ENCODE data around the gene USP6.

DNA sequence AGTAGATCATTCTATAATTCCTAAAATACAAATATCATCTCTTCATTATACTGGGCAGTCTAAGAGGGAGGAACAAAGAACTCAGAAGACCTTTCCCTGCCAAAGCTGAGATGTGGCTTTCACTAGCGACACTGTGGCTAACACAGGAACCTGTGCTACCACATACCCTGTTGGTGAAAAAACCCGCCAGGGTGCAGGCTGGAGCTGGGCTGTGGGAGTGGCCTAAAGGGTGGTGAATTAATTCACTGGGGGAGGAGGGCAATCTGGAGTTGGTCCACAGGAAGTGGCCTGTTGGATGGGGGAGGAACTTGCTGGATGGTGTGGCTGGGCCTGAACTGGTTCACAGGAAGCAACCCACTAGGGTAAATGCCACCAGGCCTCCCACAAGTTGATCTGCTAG is 68.5 kb downstream of the USP6 start:
- TF ChIP-seq CTCF (IDR thresholded peaks at IDR 0.05; ENCODE audit: poor library complexity) = no peak
- TF ChIP-seq EZH2 (IDR thresholded peaks at IDR 0.05; ENCODE audit: borderline replicate concordance) = no peak
- TF ChIP-seq EZH2phosphoT487 (IDR thresholded peaks at IDR 0.05; ENCODE audit: low read depth, severe bottlenecking, unreplicated experiment) = no peak

Data from hepatocyte (in vitro differentiated cells).